Heart left ventricle (tissue), 13 donors: ENCODE data around the gene PIGL.

Source experiments
- CTCF ChIP-seq, 12 donors: fragments of 200-600 bp; sonication (generic) in 4 of 12; IDR thresholded peaks; one replicate each; pipeline versions ENCODE4 v1.5.0 to v1.8.0; 2018 to 2022; ENCODE audit warnings: antibody characterized with exemption in 12 of 12, mild to moderate bottlenecking in 5 of 12
- POLR2A ChIP-seq, 2 donors: fragments of 450-650 bp; IDR thresholded peaks; one replicate each; pipeline ENCODE4 v1.6.1; 2017; ENCODE audit warnings: antibody characterized with exemption in 2 of 2, mild to moderate bottlenecking in 2 of 2, moderate library complexity in 2 of 2
- donor health status: ischemic (EF 13 %, LVEDD 7.1; RV severe dilation, severe dysfunction).
- donor health status: DM: no; HTN: yes; CAD: no.
- donor health status: DM: no; HTN: no; CAD: no.
- donor health status: ischemic (EF 25% LVEDD 6.9; RV normal size, moderate dysfunction).
- donor health status: ischemic (EF 25% LVEDD 5.7; RV mildly dilated, moderate dysfunction).
- donor health status: ischemic (EF 35%, LVEDD 5.7; RV mildly dilated, moderate dysfunction).
- donor health status: nonischemic (EF 11% LVEDD 7.7; RV severe dilation, severe dysfunction).
- donor health status: DM: yes; HTN: yes; CAD: no.
- donor health status: PGD.
- donor health status: ischemic (EF 29% LVEDD 5.4; RV normal size, mild dysfunction).
- donor health status: nonischemic (EF 23%, LVEDD 6.1; RV moderate dilation, normal function).

GRCh38 chr17:16313139-16314090 lies 96.4 kb downstream of the PIGL start:
- TF ChIP-seq CTCF (IDR thresholded peaks at IDR 0.05) = no peak
- TF ChIP-seq POLR2A (IDR thresholded peaks at IDR 0.05) = no peak
